HUES48 (cell line): ENCODE data around the gene METTL16.
"Not testable (repeated sequence)": the region's sequence is repeated elsewhere in the genome, so short reads cannot be mapped to it uniquely, and the experiment has no call there.

ENCODE experiments used
- H3K27ac ChIP-seq: one replicate; pipeline ENCODE4 v1.7.0; 2013; ENCODE audit warnings: low read depth, low read length, inconsistent platforms
- H3K27me3 ChIP-seq: 2 replicates; pipeline ENCODE4 v1.6.1; 2013; ENCODE audit warnings: mild to moderate bottlenecking, low read length; ENCODE audit not compliant: control insufficient read depth, insufficient read depth
- H3K36me3 ChIP-seq: 2 replicates; pipeline ENCODE4 v1.6.1; 2013; ENCODE audit warnings: low read length; ENCODE audit not compliant: control insufficient read depth, insufficient read depth
- H3K4me1 ChIP-seq: 2 replicates; pipeline ENCODE4 v1.6.1; 2013; ENCODE audit warnings: mild to moderate bottlenecking, low read length; ENCODE audit not compliant: control insufficient read depth, insufficient read depth
- H3K4me3 ChIP-seq: 2 replicates; pipeline ENCODE4 v1.5.1; 2013; ENCODE audit warnings: mild to moderate bottlenecking, low read depth, low read length
- H3K9ac ChIP-seq: 2 replicates; pipeline ENCODE4 v1.6.1; 2013; ENCODE audit warnings: mild to moderate bottlenecking, low read depth, low read length, moderate library complexity
- H3K9me3 ChIP-seq: 2 replicates; pipeline ENCODE4 v1.6.1; 2013; ENCODE audit warnings: low read length; ENCODE audit not compliant: control insufficient read depth, insufficient read depth

METTL16 gene

GRCh38 chr17:2537579-2537978 is 25.9 kb upstream of the METTL16 start:
- H3K9ac ChIP-seq: not testable (repeated sequence)

GRCh38 chr17:2532146-2532720 is 20.5 kb upstream of the METTL16 start:
- Histone ChIP-seq H3K36me3 (no peaks in the 10 kb centered on the region), H3K27ac (no peak overlapping the region), H3K9me3 (no peaks in the 10 kb centered on the region), H3K4me3 (no peak overlapping the region), H3K4me1 (no peaks in the 10 kb centered on the region), H3K9ac (no peak overlapping the region), H3K27me3 (no peaks in the 10 kb centered on the region)

More at GRCh38 chr17:2537579-2537978, 25.9 kb upstream of the METTL16 start:
- H3K4me1 ChIP-seq, H3K36me3 ChIP-seq, H3K4me3 ChIP-seq, H3K27ac ChIP-seq, H3K27me3 ChIP-seq, H3K9me3 ChIP-seq: not testable (repeated sequence)

- H3K4me3 ChIP-seq, H3K36me3 ChIP-seq, H3K27ac ChIP-seq, H3K9ac ChIP-seq, H3K4me1 ChIP-seq, H3K27me3 ChIP-seq, H3K9me3 ChIP-seq: not testable (repeated sequence)
Observed at GRCh38 chr17:2531243-2531954, 19.7 kb upstream of the METTL16 start.

GRCh38 chr17:2521775-2522410 is 10.2 kb upstream of the METTL16 start:
- H3K36me3 ChIP-seq, H3K27ac ChIP-seq, H3K4me3 ChIP-seq, H3K9me3 ChIP-seq, H3K27me3 ChIP-seq, H3K4me1 ChIP-seq, H3K9ac ChIP-seq: not testable (repeated sequence)

GRCh38 chr17:2521257-2521656 is 9.6 kb upstream of the METTL16 start:
- Histone ChIP-seq H3K9ac (no peak overlapping the region), H3K4me1 (no peaks in the 10 kb centered on the region), H3K4me3 (no peak overlapping the region), H3K27me3 (no peaks in the 10 kb centered on the region), H3K9me3 (no peaks in the 10 kb centered on the region), H3K27ac (no peak overlapping the region), H3K36me3 (no peaks in the 10 kb centered on the region)

GRCh38 chr17:2517539-2517938 is 5.9 kb upstream of the METTL16 start:
- H3K27me3 ChIP-seq: no peaks in the 10 kb centered on the region
- H3K9me3 ChIP-seq: no peaks in the 10 kb centered on the region
- H3K4me3 ChIP-seq: no peak overlapping the region
- no peak overlapping the region for H3K9ac ChIP-seq
- no peaks in the 10 kb centered on the region for H3K4me1 ChIP-seq
- no peaks in the 10 kb centered on the region for H3K36me3 ChIP-seq
- no peak overlapping the region for H3K27ac ChIP-seq

GRCh38 chr17:2511138-2511461 is 588 bp downstream of the METTL16 start:
- peaks cover 6% of the 10 kb centered on the region for H3K9me3 ChIP-seq

GRCh38 chr17:2510559-2510958 is 1.1 kb downstream of the METTL16 start:
- peak overlapping the region; percentile 98 for H3K9ac ChIP-seq
- H3K27me3 ChIP-seq: no peaks in the 10 kb centered on the region
- peak overlapping the region; percentile 99 for H3K27ac ChIP-seq
- peak overlapping the region; percentile 99 for H3K4me3 ChIP-seq
- H3K4me1 ChIP-seq: peaks cover 3% of the 10 kb centered on the region; the same call in 1 of the 2 replicates
- H3K9me3 ChIP-seq: peaks cover 6% of the 10 kb centered on the region
- peaks cover 8% of the 10 kb centered on the region; the same call in 1 of the 2 replicates for H3K36me3 ChIP-seq

More at GRCh38 chr17:2511138-2511461, 588 bp downstream of the METTL16 start:
- H3K36me3 ChIP-seq: peaks cover 8% of the 10 kb centered on the region; the same call in 1 of the 2 replicates
- peak overlapping the region; percentile 99 for H3K4me3 ChIP-seq
- H3K27ac ChIP-seq: peak overlapping the region; percentile 99
- peaks cover 3% of the 10 kb centered on the region; the same call in 1 of the 2 replicates for H3K4me1 ChIP-seq
- H3K9ac ChIP-seq: peak overlapping the region; percentile 98
- H3K27me3 ChIP-seq: no peaks in the 10 kb centered on the region

GRCh38 chr17:2508035-2508434 is 3.7 kb downstream of the METTL16 start:
- H3K9ac ChIP-seq: no peak overlapping the region
- H3K4me1 ChIP-seq: peaks cover 3% of the 10 kb centered on the region; the same call in 1 of the 2 replicates
- H3K27me3 ChIP-seq: no peaks in the 10 kb centered on the region
- peaks cover 15% of the 10 kb centered on the region for H3K36me3 ChIP-seq
- H3K9me3 ChIP-seq: peaks cover 6% of the 10 kb centered on the region
- H3K27ac ChIP-seq: no peak overlapping the region
- no peak overlapping the region for H3K4me3 ChIP-seq

GRCh38 chr17:2507015-2507414 is 4.7 kb downstream of the METTL16 start:
- not testable (repeated sequence) for H3K4me3 ChIP-seq, H3K27me3 ChIP-seq, H3K27ac ChIP-seq, H3K4me1 ChIP-seq, H3K9ac ChIP-seq, H3K9me3 ChIP-seq
- H3K36me3 ChIP-seq: peaks cover 16% of the 10 kb centered on the region

- Histone ChIP-seq H3K36me3 (peaks cover 44% of the 10 kb centered on the region), H3K4me1 (no peaks in the 10 kb centered on the region), H3K27ac (no peak overlapping the region), H3K9ac (no peak overlapping the region), H3K27me3 (no peaks in the 10 kb centered on the region), H3K4me3 (no peak overlapping the region), H3K9me3 (peaks cover 6% of the 10 kb centered on the region)
Observed at GRCh38 chr17:2503627-2504026, 8.1 kb downstream of the METTL16 start.
